ENCODE measurements around the gene HCFC1. TPM values are rescaled to one million over a fixed set of nuclear protein-coding genes. Genes with fewer than 3 reads are reported as not detected.
"Not testable (repeated sequence)": the region's sequence is repeated elsewhere in the genome, so short reads cannot be mapped to it uniquely, and the experiment has no call there.

HCFC1 gene
- total and polyA plus RNA-seq, 7 donors, result 15.1 to 50.1 (median 33.1) TPM

- no peak for TF ChIP-seq CTCF (IDR thresholded peaks at IDR 0.05)
- no peak overlapping the region for H3K27ac ChIP-seq
- intact Hi-C loops (cut with DNase I), result no loop called here
- H3K27me3 ChIP-seq (ENCODE audit: insufficient read depth in 3 of 3, low read length in 2 of 3), result peaks cover 0 to 23% (median 0%) of the 10 kb centered on the region in 3 donors
- 30 to 60% (median 51%) methylated on average over 12 to 19 of the region's 19 CpGs for WGBS, 3 donors
- H3K9me3 ChIP-seq, result no peaks in the 10 kb centered on the region
- DNase-seq (peak in 1 of 2 donors; percentile 40), ATAC-seq (peak in 1 of 4 donors; percentile 23)
- no peaks in the 10 kb centered on the region for H3K36me3 ChIP-seq (ENCODE audit: insufficient read depth in 1 of 2, low read depth in 1 of 2)
- no peaks in the 10 kb centered on the region for H3K4me1 ChIP-seq
- no peak overlapping the region for H3K4me3 ChIP-seq
Measured at GRCh38 chrX:153999359-154000037, 27.9 kb upstream of the HCFC1 start.

- 97 to 98% (median 97%) methylated on average over 6 to 8 of the region's 8 CpGs for WGBS, 3 donors
Measured at GRCh38 chrX:153995504-153995903, 23.9 kb upstream of the HCFC1 start.

GRCh38 chrX:153994398-153994797 lies 22.8 kb upstream of the HCFC1 start:
- 88 to 90% methylated on average over 2 to 5 of the region's 5 CpGs; no CpG with 5 or more reads in 1 of the 3 donors for WGBS, 3 donors
- H3K4me1 ChIP-seq; H3K36me3 ChIP-seq (ENCODE audit: insufficient read depth in 1 of 2, low read depth in 1 of 2); intact Hi-C loops (cut with DNase I); DNase-seq; H3K9me3 ChIP-seq; H3K27ac ChIP-seq; ATAC-seq; H3K4me3 ChIP-seq: not testable (repeated sequence)
- H3K27me3 ChIP-seq (ENCODE audit: insufficient read depth in 3 of 3, low read length in 2 of 3), result peaks cover 0 to 15% (median 0%) of the 10 kb centered on the region in 3 donors

More at GRCh38 chrX:153995504-153995903, 23.9 kb upstream of the HCFC1 start:
- Histone ChIP-seq H3K36me3 (ENCODE audit: insufficient read depth in 1 of 2, low read depth in 1 of 2) (no peaks in the 10 kb centered on the region), H3K4me1 (no peaks in the 10 kb centered on the region), H3K27me3 (ENCODE audit: insufficient read depth in 3 of 3, low read length in 2 of 3) (peaks cover 0 to 15% (median 0%) of the 10 kb centered on the region in 3 donors), H3K9me3 (no peaks in the 10 kb centered on the region), H3K27ac (no peak overlapping the region), H3K4me3 (no peak overlapping the region)
- ATAC-seq (no peak), DNase-seq (no peak)
- TF ChIP-seq CTCF (IDR thresholded peaks at IDR 0.05), result no peak
- intact Hi-C loops (cut with DNase I), result no loop called here

GRCh38 chrX:153993978-153994377 lies 22.4 kb upstream of the HCFC1 start:
- H3K4me1 ChIP-seq, result no peaks in the 10 kb centered on the region
- H3K4me3 ChIP-seq, result no peak overlapping the region
- WGBS, 3 donors, result 83 to 91% (median 88%) methylated on average over 7 to 10 of the region's 10 CpGs
- DNase-seq, result no peak
- H3K36me3 ChIP-seq (ENCODE audit: insufficient read depth in 1 of 2, low read depth in 1 of 2), result no peaks in the 10 kb centered on the region
- ATAC-seq, result no peak
- intact Hi-C loops (cut with DNase I), result no loop called here
- no peak overlapping the region for H3K27ac ChIP-seq
- H3K9me3 ChIP-seq, result no peaks in the 10 kb centered on the region
- no peak for TF ChIP-seq CTCF (IDR thresholded peaks at IDR 0.05)
- peaks cover 0 to 15% (median 0%) of the 10 kb centered on the region in 3 donors for H3K27me3 ChIP-seq (ENCODE audit: insufficient read depth in 3 of 3, low read length in 2 of 3)

- 84 to 91% (median 86%) methylated on average over 12 of the region's 12 CpGs for WGBS, 3 donors
- no peak overlapping the region for H3K27ac ChIP-seq
- intact Hi-C loops (cut with DNase I), result no loop called here
- no peak overlapping the region for H3K4me3 ChIP-seq
- H3K27me3 ChIP-seq (ENCODE audit: insufficient read depth in 3 of 3, low read length in 2 of 3), result peaks cover 0 to 10% (median 0%) of the 10 kb centered on the region in 3 donors
- no peaks in the 10 kb centered on the region for H3K36me3 ChIP-seq (ENCODE audit: insufficient read depth in 1 of 2, low read depth in 1 of 2)
- no peak for ATAC-seq
- no peaks in the 10 kb centered on the region for H3K9me3 ChIP-seq
- DNase-seq, result no peak
- no peak for TF ChIP-seq CTCF (IDR thresholded peaks at IDR 0.05)
- H3K4me1 ChIP-seq, result no peaks in the 10 kb centered on the region
Measured at GRCh38 chrX:153993079-153993478, 21.5 kb upstream of the HCFC1 start.
